Breast epithelium (tissue), 3 donors: ENCODE results near the gene FGGY.

ENCODE experiments used
- POLR2AphosphoS5 ChIP-seq, 3 donors: sonication (generic); formaldehyde crosslinking; IDR thresholded peaks; one replicate each; pipeline ENCODE4 v1.6.1; 2017; ENCODE audit warnings: antibody characterized with exemption in 3 of 3
- TF ChIP-seq, protein P1 (sequence below), 3 donors: fragments of 450-650 bp; IDR thresholded peaks; one replicate each; pipeline ENCODE4 v1.5.1; 2016 to 2017; ENCODE audit warnings: antibody characterized with exemption in 3 of 3, mild to moderate bottlenecking in 3 of 3, moderate library complexity in 3 of 3

DNA sequence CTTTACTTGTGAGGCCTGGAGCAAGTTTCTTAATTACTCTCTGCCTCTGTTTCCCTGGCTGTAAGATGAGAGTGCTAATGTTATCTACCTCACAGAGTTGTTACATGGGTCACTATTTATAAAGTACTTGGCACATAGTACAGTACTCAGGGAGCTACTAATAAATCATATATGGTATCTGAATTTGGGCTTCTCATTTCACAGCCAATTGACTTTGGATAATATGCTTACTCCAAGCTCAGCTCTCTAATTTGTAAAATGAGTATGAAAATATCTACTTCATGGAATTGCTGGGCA lies 409.4 kb downstream of the FGGY start:
- TF ChIP-seq, protein P1, sequence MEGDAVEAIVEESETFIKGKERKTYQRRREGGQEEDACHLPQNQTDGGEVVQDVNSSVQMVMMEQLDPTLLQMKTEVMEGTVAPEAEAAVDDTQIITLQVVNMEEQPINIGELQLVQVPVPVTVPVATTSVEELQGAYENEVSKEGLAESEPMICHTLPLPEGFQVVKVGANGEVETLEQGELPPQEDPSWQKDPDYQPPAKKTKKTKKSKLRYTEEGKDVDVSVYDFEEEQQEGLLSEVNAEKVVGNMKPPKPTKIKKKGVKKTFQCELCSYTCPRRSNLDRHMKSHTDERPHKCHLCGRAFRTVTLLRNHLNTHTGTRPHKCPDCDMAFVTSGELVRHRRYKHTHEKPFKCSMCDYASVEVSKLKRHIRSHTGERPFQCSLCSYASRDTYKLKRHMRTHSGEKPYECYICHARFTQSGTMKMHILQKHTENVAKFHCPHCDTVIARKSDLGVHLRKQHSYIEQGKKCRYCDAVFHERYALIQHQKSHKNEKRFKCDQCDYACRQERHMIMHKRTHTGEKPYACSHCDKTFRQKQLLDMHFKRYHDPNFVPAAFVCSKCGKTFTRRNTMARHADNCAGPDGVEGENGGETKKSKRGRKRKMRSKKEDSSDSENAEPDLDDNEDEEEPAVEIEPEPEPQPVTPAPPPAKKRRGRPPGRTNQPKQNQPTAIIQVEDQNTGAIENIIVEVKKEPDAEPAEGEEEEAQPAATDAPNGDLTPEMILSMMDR (IDR thresholded peaks at IDR 0.05) = no peak
- TF ChIP-seq POLR2AphosphoS5 (IDR thresholded peaks at IDR 0.05) = no peak
